Measurements from ENCODE around the gene CISTR. TPM values are rescaled to one million over a fixed set of nuclear protein-coding genes. Genes with fewer than 3 reads are reported as not detected.

The CISTR gene
- total RNA-seq, 4 donors from 2014 or later = not detected

DNA sequence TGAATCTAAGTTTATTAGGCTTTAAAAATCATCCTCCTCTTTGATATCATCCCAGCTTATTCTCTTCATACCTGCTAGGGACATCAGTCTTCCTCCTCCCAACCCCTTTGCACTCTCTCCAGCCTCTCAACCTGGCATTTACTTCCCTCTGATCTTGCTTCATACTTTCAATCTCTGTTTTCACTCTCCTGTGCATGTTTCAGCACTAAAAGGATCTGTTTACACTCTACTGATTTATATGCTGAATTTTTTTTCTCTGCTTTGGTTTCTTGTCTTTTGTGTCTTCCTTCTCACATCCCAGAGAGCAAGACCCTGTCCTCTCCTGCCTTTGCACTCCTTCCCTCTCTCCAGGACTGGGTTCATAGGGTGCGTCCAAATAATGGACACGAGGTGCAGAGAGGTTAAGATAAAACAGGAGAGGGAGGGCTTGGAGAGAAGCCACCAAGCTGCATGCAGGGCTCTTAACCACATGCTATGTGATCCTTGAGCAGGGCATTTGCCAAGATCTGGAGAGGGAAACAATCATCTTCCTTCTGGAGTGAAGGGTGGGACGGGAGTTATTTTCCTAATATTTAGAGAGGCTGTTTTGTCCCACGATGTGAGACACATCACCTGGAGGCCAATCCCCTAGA is 3.0 kb upstream of the CISTR start:
- intact Hi-C loops (cut with DNase I; ENCODE audit: low total_unique reads) = no loop called here
- peak overlapping the region; percentile 23 to 57 for H3K27ac ChIP-seq
- no peaks in the 10 kb centered on the region for H3K4me1 ChIP-seq
- TF ChIP-seq POLR2A (IDR thresholded peaks at IDR 0.05) = no peak
- TF ChIP-seq, protein P1, sequence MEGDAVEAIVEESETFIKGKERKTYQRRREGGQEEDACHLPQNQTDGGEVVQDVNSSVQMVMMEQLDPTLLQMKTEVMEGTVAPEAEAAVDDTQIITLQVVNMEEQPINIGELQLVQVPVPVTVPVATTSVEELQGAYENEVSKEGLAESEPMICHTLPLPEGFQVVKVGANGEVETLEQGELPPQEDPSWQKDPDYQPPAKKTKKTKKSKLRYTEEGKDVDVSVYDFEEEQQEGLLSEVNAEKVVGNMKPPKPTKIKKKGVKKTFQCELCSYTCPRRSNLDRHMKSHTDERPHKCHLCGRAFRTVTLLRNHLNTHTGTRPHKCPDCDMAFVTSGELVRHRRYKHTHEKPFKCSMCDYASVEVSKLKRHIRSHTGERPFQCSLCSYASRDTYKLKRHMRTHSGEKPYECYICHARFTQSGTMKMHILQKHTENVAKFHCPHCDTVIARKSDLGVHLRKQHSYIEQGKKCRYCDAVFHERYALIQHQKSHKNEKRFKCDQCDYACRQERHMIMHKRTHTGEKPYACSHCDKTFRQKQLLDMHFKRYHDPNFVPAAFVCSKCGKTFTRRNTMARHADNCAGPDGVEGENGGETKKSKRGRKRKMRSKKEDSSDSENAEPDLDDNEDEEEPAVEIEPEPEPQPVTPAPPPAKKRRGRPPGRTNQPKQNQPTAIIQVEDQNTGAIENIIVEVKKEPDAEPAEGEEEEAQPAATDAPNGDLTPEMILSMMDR (IDR thresholded peaks at IDR 0.05) = no peak
- H3K9me3 ChIP-seq = no peaks in the 10 kb centered on the region
- DNase-seq = peak in 1 of 2 donors; percentile 67
- H3K36me3 ChIP-seq = no peaks in the 10 kb centered on the region
- H3K4me3 ChIP-seq = no peak overlapping the region
- H3K27me3 ChIP-seq = peaks cover 0 to 3% of the 10 kb centered on the region in 2 donors

DNA sequence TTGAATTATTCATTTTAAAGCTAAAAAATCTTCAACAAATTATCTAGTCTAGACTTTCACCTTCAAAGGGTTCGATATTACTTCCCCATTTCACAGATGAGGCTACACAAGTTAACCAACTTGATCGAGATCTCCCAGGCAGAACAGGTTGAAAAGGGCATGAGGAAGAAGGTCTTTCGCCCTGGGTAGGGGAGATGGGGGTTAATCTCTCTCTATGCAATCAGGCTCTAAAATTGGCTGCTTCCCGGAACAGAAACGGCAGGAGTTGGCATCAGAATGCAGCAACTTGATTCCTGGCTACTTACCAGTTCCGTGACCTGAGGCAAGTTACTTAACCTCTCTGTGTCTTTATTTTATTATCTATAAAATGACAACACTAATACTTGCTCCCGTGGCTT is 2.4 kb upstream of the CISTR start:
- no peaks in the 10 kb centered on the region for H3K27me3 ChIP-seq
- H3K4me1 ChIP-seq = no peaks in the 10 kb centered on the region

DNA sequence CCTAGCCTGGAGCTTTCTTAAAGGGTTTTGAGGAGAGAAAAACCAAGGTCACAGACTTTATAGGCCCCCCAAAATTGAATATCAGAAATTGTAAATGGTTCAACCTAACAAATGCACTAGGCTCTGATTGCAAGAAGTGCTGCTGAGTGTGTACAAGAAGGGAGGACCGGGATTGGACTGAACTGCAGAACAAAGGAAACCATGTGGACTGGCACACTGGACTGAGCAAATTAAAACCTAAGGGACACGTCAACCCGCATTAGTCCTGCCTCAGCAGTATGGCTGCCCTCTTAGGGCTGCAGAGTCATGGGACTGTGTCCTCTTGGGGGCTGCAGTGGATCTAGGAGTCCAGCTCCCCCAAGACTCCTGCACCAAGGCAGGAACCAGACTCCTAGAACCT is 842 bp upstream of the CISTR start:
- H3K36me3 ChIP-seq = no peaks in the 10 kb centered on the region
- no peaks in the 10 kb centered on the region for H3K27me3 ChIP-seq
- no peak for DNase-seq
- no peak overlapping the region for H3K27ac ChIP-seq
- intact Hi-C loops (cut with DNase I; ENCODE audit: low total_unique reads) = no loop called here
- H3K9me3 ChIP-seq = no peaks in the 10 kb centered on the region
- no peak overlapping the region for H3K4me3 ChIP-seq
- no peak for TF ChIP-seq POLR2A (IDR thresholded peaks at IDR 0.05)
- TF ChIP-seq, protein P1 (IDR thresholded peaks at IDR 0.05) = no peak
- H3K4me1 ChIP-seq = no peaks in the 10 kb centered on the region

More for the DNA sequence above, 2.4 kb upstream of the CISTR start:
- Histone ChIP-seq H3K36me3 (no peaks in the 10 kb centered on the region), H3K9me3 (no peaks in the 10 kb centered on the region), H3K4me3 (no peak overlapping the region), H3K27ac (peak overlapping the region; percentile 23 to 57)
- TF ChIP-seq, protein P1 (IDR thresholded peaks at IDR 0.05) = no peak
- no peak for TF ChIP-seq POLR2A (IDR thresholded peaks at IDR 0.05)
- intact Hi-C loops (cut with DNase I; ENCODE audit: low total_unique reads) = no loop called here
- DNase-seq = no peak

DNA sequence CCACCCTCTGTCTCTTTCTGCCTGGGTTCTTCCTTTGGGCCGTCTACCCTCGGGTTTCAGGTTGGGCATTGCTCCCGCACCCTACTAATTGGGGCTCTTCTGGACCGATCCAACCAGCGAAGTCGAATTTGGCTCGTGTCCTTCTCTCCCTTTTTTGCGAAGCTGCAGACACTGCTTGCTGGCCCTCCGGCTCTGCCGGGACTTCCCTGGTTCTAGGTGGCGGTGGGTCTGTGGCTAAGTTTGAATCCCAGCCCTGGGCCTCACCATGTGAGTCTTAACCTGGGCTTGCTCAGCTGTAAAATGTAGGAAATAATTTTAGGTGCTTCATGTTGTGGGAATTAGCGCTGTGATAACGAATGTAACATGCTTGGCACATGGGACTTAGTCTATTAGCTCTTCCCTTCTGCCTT is 418 bp upstream of the CISTR start:
- H3K9me3 ChIP-seq = no peaks in the 10 kb centered on the region
- H3K4me3 ChIP-seq = peak overlapping the region; percentile 52 to 53
- H3K27ac ChIP-seq = peak overlapping the region in 1 of 2 donors; percentile 55
- H3K36me3 ChIP-seq = no peaks in the 10 kb centered on the region
- intact Hi-C loops (cut with DNase I; ENCODE audit: low total_unique reads) = no loop called here
- TF ChIP-seq, protein P1 (IDR thresholded peaks at IDR 0.05) = no peak
- no peak for TF ChIP-seq POLR2A (IDR thresholded peaks at IDR 0.05)
- H3K27me3 ChIP-seq = no peaks in the 10 kb centered on the region
- no peak for DNase-seq
- H3K4me1 ChIP-seq = no peaks in the 10 kb centered on the region

DNA sequence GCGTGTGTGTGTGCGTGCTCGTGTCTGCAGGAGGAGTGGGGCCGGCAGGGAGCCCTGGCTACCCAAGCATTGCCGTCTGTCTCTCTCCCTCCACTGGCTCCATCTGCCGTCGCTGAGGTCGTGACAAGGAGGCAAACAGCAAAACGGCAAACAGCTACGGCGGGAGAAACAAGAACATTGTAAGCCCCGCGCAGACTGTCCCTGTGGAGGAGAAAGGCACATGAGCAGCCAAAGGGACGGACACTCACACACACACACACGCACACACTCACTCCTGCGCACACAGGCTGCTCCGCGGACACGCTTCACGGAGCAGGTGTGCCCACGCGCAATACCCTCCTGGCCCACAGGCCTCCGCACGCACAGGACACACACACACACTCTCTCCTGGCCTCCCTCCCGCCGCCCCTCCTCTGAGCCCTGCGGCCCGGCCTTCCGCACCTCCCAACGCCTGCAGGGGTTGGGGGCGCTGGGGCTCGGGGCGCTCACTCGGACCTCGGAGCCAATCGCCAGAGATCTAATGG is 905 bp downstream of the CISTR start:
- peak overlapping the region; percentile 17 to 55 for H3K27ac ChIP-seq
- intact Hi-C loops (cut with DNase I; ENCODE audit: low total_unique reads) = no loop called here
- no peaks in the 10 kb centered on the region for H3K4me1 ChIP-seq
- peak in 1 of 2 donors; percentile 34 for DNase-seq
- H3K4me3 ChIP-seq = peak overlapping the region; percentile 52 to 53
- H3K9me3 ChIP-seq = no peaks in the 10 kb centered on the region
- H3K27me3 ChIP-seq = no peaks in the 10 kb centered on the region
- TF ChIP-seq POLR2A (IDR thresholded peaks at IDR 0.05) = no peak
- TF ChIP-seq, protein P1 (IDR thresholded peaks at IDR 0.05) = no peak
- no peaks in the 10 kb centered on the region for H3K36me3 ChIP-seq
